HEK293 (cell line): Measurements from ENCODE around the gene CCDC61.

Experiments used
- CTCF ChIA-PET: fragments of 350-600 bp; formaldehyde crosslinking; extraction: SDS; loops from one replicate; lab custom pipeline; 2021; ENCODE audit warnings: antibody characterized with exemption; lab: Yijun Ruan, JAX
- POLR2A ChIA-PET: fragments of 300-600 bp; formaldehyde crosslinking; extraction: SDS; loops from one replicate; lab custom pipeline; 2020; ENCODE audit warnings: antibody characterized with exemption, inconsistent platforms; lab: Yijun Ruan, JAX
- H3K27ac ChIP-seq: fragments of 200-500 bp; sonication (Bioruptor generic); 2 replicates; pipeline ENCODE4 v1.5.1; 2014; ENCODE audit warnings: low read depth, low read length, control low read depth, inconsistent platforms; ENCODE audit errors: extremely low read depth
- H3K36me3 ChIP-seq, 2 experiments: fragments of 200-500 bp in 1 of 2; sonication (Bioruptor generic) in 1 of 2; 1 replicate in 1 of 2; 2 replicates in 1 of 2; pipeline ENCODE4 v1.5.1; 2014 to 2017; ENCODE audit warnings: inconsistent platforms in 2 of 2, low read length in 2 of 2; ENCODE audit not compliant: control insufficient read depth in 2 of 2, insufficient read depth in 1 of 2
- H3K4me1 ChIP-seq: fragments of 200-500 bp; sonication (Bioruptor generic); 2 replicates; pipeline ENCODE4 v1.5.1; 2014; ENCODE audit warnings: mild to moderate bottlenecking, low read length, inconsistent platforms; ENCODE audit not compliant: control insufficient read depth, insufficient read depth
- H3K4me3 ChIP-seq: 2 replicates; pipeline ENCODE4 v1.5.1; 2011; ENCODE audit warnings: low read depth, mild to moderate bottlenecking, control low read depth, low read length, moderate library complexity
- H3K9me3 ChIP-seq: fragments of 200-500 bp; sonication (Bioruptor generic); 2 replicates; pipeline ENCODE4 v1.5.1; 2014; ENCODE audit warnings: low read depth, low read length, inconsistent platforms; ENCODE audit not compliant: control insufficient read depth, insufficient read depth
- AEBP2 ChIP-seq: fragments of 450-650 bp; formaldehyde crosslinking; IDR thresholded peaks from 2 replicates; pipeline ENCODE4 v1.5.1; 2016; ENCODE audit warnings: missing biosample characterization, missing genetic modification characterization, borderline replicate concordance
- HIC1 ChIP-seq: fragments of 450-650 bp; formaldehyde crosslinking; IDR thresholded peaks from 2 replicates; pipeline ENCODE4 v1.5.1; 2016; ENCODE audit warnings: missing biosample characterization, missing genetic modification characterization
- PATZ1 ChIP-seq: fragments of 450-650 bp; formaldehyde crosslinking; IDR thresholded peaks from 2 replicates; pipeline ENCODE4 v1.5.1; 2016; ENCODE audit warnings: missing biosample characterization, missing genetic modification characterization
- SALL2 ChIP-seq: fragments of 450-650 bp; formaldehyde crosslinking; IDR thresholded peaks from 2 replicates; pipeline ENCODE4 v1.5.0; 2017; ENCODE audit warnings: missing biosample characterization, mild to moderate bottlenecking, missing genetic modification characterization, borderline replicate concordance
- SP2 ChIP-seq: fragments of 450-650 bp; formaldehyde crosslinking; IDR thresholded peaks from 2 replicates; pipeline ENCODE4 v1.5.1; 2016; ENCODE audit warnings: missing biosample characterization, missing genetic modification characterization
- ZBTB17 ChIP-seq: fragments of 450-650 bp; formaldehyde crosslinking; IDR thresholded peaks from 2 replicates; pipeline ENCODE4 v1.5.1; 2016; ENCODE audit warnings: missing biosample characterization, missing genetic modification characterization
- ZFHX2 ChIP-seq: fragments of 450-650 bp; formaldehyde crosslinking; conservative IDR thresholded peaks from 2 replicates; pipeline ENCODE4 v1.5.1; 2016; ENCODE audit warnings: missing biosample characterization, missing genetic modification characterization
- ZNF121 ChIP-seq: fragments of 450-650 bp; formaldehyde crosslinking; IDR thresholded peaks from 2 replicates; pipeline ENCODE4 v1.5.1; 2016; ENCODE audit warnings: missing biosample characterization, missing genetic modification characterization
- ZNF16 ChIP-seq: fragments of 450-650 bp; formaldehyde crosslinking; IDR thresholded peaks from 2 replicates; pipeline ENCODE4 v1.5.1; 2016; ENCODE audit warnings: low read depth, missing biosample characterization, missing genetic modification characterization
- ZNF169 ChIP-seq: fragments of 450-650 bp; formaldehyde crosslinking; IDR thresholded peaks from 2 replicates; pipeline ENCODE4 v1.5.1; 2016; ENCODE audit warnings: missing biosample characterization, missing genetic modification characterization
- ZNF221 ChIP-seq: fragments of 450-650 bp; formaldehyde crosslinking; IDR thresholded peaks from 2 replicates; pipeline ENCODE4 v1.5.1; 2017; ENCODE audit warnings: missing biosample characterization, missing genetic modification characterization, borderline replicate concordance
- ZNF335 ChIP-seq: fragments of 450-650 bp; formaldehyde crosslinking; conservative IDR thresholded peaks from 2 replicates; pipeline ENCODE4 v1.5.1; 2016; ENCODE audit warnings: missing biosample characterization, missing genetic modification characterization
- ZNF366 ChIP-seq: fragments of 450-650 bp; formaldehyde crosslinking; conservative IDR thresholded peaks from 2 replicates; pipeline ENCODE4 v1.5.1; 2016; ENCODE audit warnings: missing biosample characterization, missing genetic modification characterization
- ZNF501 ChIP-seq: fragments of 450-650 bp; formaldehyde crosslinking; IDR thresholded peaks from 2 replicates; pipeline ENCODE4 v1.5.1; 2016; ENCODE audit warnings: missing biosample characterization, missing genetic modification characterization
- ZNF548 ChIP-seq: fragments of 450-650 bp; formaldehyde crosslinking; IDR thresholded peaks from 2 replicates; pipeline ENCODE4 v1.5.1; 2016; ENCODE audit warnings: missing biosample characterization, missing genetic modification characterization
- ZNF558 ChIP-seq: fragments of 450-650 bp; formaldehyde crosslinking; IDR thresholded peaks from 2 replicates; pipeline ENCODE4 v1.5.1; 2016; ENCODE audit warnings: missing biosample characterization, missing genetic modification characterization
- ZNF785 ChIP-seq: fragments of 450-650 bp; formaldehyde crosslinking; IDR thresholded peaks from 2 replicates; pipeline ENCODE4 v1.5.1; 2016; ENCODE audit warnings: missing biosample characterization, missing genetic modification characterization
- ZNF792 ChIP-seq: fragments of 450-650 bp; formaldehyde crosslinking; IDR thresholded peaks from 2 replicates; pipeline ENCODE4 v1.5.1; 2016; ENCODE audit warnings: missing biosample characterization, missing genetic modification characterization
- ZXDB ChIP-seq: fragments of 450-650 bp; formaldehyde crosslinking; IDR thresholded peaks from 2 replicates; pipeline ENCODE4 v1.5.1; 2016; ENCODE audit warnings: missing biosample characterization, missing genetic modification characterization
- TF ChIP-seq, protein P1 (sequence below): fragments of 450-650 bp; formaldehyde crosslinking; conservative IDR thresholded peaks from 2 replicates; pipeline ENCODE4 v1.5.1; 2016; ENCODE audit warnings: low read depth, missing biosample characterization, missing genetic modification characterization
- TF ChIP-seq, protein P2 (sequence below): fragments of 450-650 bp; formaldehyde crosslinking; IDR thresholded peaks from 2 replicates; pipeline ENCODE4 v1.5.1; 2016; ENCODE audit warnings: missing biosample characterization, missing genetic modification characterization
- TF ChIP-seq, protein P3 (sequence below): fragments of 450-650 bp; formaldehyde crosslinking; IDR thresholded peaks from 2 replicates; pipeline ENCODE4 v1.5.1; 2016; ENCODE audit warnings: missing biosample characterization, missing genetic modification characterization

Gene CCDC61

GRCh38 chr19:45999653-46000121, 4.4 kb downstream of the CCDC61 start:
- CTCF ChIA-PET, result interaction anchor here (0.6 kb wide), 2 partner anchors 842 to 1132 kb away, joined by 5 to 6 read pairs; no protein-coding TSS in a partner anchor
- Histone ChIP-seq H3K27ac (no peak overlapping the region), H3K36me3 (peaks cover 4 to 9% of the 10 kb centered on the region in 2 experiments; a peak in 2 of 3 replicates), H3K9me3 (no peaks in the 10 kb centered on the region), H3K4me3 (peak overlapping the region; percentile 4; the same call in 1 of the 2 replicates), H3K4me1 (peaks cover 13% of the 10 kb centered on the region)
- POLR2A ChIA-PET, result interaction anchor here (0.7 to 1.1 kb wide), 2 partner anchors 15 to 51 kb away, joined by 3 to 5 read pairs; no protein-coding TSS in a partner anchor
- TF ChIP-seq ZFHX2 (peak; percentile 88), ZNF501 (tag by site-specific recombination) (0 out of 2 replicates have a peak, but pooled peaks have one; percentile 31), ZNF16 (tag by site-specific recombination) (no peak), ZBTB17 (tag by site-specific recombination) (peak; percentile 86), SP2 (tag by site-specific recombination) (peak; percentile 65), HIC1 (tag by site-specific recombination) (peak; percentile 90), SALL2 (no peak), ZNF785 (tag by site-specific recombination) (peak; percentile 53; the same call in 1 of the 2 replicates), AEBP2 (no peak), ZNF792 (peak; percentile 89), ZNF366 (tag by site-specific recombination) (peak; percentile 73; the same call in 1 of the 2 replicates), ZNF548 (peak; percentile 100), ZNF558 (tag by site-specific recombination) (no peak), ZNF221 (no peak), PATZ1 (tag by site-specific recombination) (peak; percentile 98), ZXDB (tag by site-specific recombination) (peak; percentile 80), ZNF121 (tag by site-specific recombination) (peak; percentile 41; the same call in 1 of the 2 replicates), ZNF335 (peak; percentile 64), ZNF169 (tag by site-specific recombination) (no peak)
- TF ChIP-seq, protein P1, sequence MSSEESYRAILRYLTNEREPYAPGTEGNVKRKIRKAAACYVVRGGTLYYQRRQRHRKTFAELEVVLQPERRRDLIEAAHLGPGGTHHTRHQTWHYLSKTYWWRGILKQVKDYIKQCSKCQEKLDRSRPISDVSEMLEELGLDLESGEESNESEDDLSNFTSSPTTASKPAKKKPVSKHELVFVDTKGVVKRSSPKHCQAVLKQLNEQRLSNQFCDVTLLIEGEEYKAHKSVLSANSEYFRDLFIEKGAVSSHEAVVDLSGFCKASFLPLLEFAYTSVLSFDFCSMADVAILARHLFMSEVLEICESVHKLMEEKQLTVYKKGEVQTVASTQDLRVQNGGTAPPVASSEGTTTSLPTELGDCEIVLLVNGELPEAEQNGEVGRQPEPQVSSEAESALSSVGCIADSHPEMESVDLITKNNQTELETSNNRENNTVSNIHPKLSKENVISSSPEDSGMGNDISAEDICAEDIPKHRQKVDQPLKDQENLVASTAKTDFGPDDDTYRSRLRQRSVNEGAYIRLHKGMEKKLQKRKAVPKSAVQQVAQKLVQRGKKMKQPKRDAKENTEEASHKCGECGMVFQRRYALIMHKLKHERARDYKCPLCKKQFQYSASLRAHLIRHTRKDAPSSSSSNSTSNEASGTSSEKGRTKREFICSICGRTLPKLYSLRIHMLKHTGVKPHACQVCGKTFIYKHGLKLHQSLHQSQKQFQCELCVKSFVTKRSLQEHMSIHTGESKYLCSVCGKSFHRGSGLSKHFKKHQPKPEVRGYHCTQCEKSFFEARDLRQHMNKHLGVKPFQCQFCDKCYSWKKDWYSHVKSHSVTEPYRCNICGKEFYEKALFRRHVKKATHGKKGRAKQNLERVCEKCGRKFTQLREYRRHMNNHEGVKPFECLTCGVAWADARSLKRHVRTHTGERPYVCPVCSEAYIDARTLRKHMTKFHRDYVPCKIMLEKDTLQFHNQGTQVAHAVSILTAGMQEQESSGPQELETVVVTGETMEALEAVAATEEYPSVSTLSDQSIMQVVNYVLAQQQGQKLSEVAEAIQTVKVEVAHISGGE, result no peak
- TF ChIP-seq, protein P2, sequence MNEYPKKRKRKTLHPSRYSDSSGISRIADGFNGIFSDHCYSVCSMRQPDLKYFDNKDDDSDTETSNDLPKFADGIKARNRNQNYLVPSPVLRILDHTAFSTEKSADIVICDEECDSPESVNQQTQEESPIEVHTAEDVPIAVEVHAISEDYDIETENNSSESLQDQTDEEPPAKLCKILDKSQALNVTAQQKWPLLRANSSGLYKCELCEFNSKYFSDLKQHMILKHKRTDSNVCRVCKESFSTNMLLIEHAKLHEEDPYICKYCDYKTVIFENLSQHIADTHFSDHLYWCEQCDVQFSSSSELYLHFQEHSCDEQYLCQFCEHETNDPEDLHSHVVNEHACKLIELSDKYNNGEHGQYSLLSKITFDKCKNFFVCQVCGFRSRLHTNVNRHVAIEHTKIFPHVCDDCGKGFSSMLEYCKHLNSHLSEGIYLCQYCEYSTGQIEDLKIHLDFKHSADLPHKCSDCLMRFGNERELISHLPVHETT (tag by site-specific recombination), result 0 out of 2 replicates have a peak, but pooled peaks have one; percentile 34
- TF ChIP-seq, protein P3, sequence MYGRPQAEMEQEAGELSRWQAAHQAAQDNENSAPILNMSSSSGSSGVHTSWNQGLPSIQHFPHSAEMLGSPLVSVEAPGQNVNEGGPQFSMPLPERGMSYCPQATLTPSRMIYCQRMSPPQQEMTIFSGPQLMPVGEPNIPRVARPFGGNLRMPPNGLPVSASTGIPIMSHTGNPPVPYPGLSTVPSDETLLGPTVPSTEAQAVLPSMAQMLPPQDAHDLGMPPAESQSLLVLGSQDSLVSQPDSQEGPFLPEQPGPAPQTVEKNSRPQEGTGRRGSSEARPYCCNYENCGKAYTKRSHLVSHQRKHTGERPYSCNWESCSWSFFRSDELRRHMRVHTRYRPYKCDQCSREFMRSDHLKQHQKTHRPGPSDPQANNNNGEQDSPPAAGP (tag by site-specific recombination), result peak; percentile 96
